NCI-H460 (cell line): ENCODE measurements around the gene PLCL1. TPM values are rescaled to one million over a fixed set of nuclear protein-coding genes. Genes with fewer than 3 reads are reported as not detected.

Source experiments
- DNase-seq: peaks from one replicate; pipeline ENCODE4 v3.0.0-alpha.2; 2016; ENCODE audit warnings: low read depth; ENCODE audit errors: extremely low read depth
- total RNA-seq: library from RNA; depleted of rRNA; stranded (reverse); fragments of >200 nt; shearing (Covaris generic); gene quantifications from 2 replicates; pipeline ENCODE4 v1.2.3, GENCODE V29; 2014

Gene PLCL1
- total RNA-seq, 1 experiment from 2014 or later: 0.02 TPM

- no peak for DNase-seq
These were observed 115.1 kb downstream of the PLCL1 start for GRCh38 chr2:197919487-197919886.

- DNase-seq: no peak
These were observed 115.7 kb downstream of the PLCL1 start for GRCh38 chr2:197920088-197920487.

GRCh38 chr2:197920592-197921201 lies 116.3 kb downstream of the PLCL1 start:
- no peak for DNase-seq

GRCh38 chr2:197924483-197924882 lies 120.1 kb downstream of the PLCL1 start:
- no peak for DNase-seq

- DNase-seq: no peak
These were observed 120.8 kb downstream of the PLCL1 start for GRCh38 chr2:197925204-197925603.

GRCh38 chr2:197925976-197926375 lies 121.6 kb downstream of the PLCL1 start:
- DNase-seq: no peak

GRCh38 chr2:197926673-197927072 lies 122.3 kb downstream of the PLCL1 start:
- DNase-seq: no peak

GRCh38 chr2:197927994-197928393 lies 123.6 kb downstream of the PLCL1 start:
- no peak for DNase-seq

GRCh38 chr2:197929008-197929885 lies 124.9 kb downstream of the PLCL1 start:
- DNase-seq: no peak

GRCh38 chr2:197929886-197930227 lies 125.5 kb downstream of the PLCL1 start:
- no peak for DNase-seq

GRCh38 chr2:197930570-197931278 lies 126.3 kb downstream of the PLCL1 start:
- no peak for DNase-seq

GRCh38 chr2:197931661-197932312 lies 127.4 kb downstream of the PLCL1 start:
- DNase-seq: no peak

GRCh38 chr2:197932374-197932773 lies 128.0 kb downstream of the PLCL1 start:
- no peak for DNase-seq

GRCh38 chr2:197934261-197934933 lies 130.0 kb downstream of the PLCL1 start:
- DNase-seq: no peak

- no peak for DNase-seq
These were observed 130.5 kb downstream of the PLCL1 start for GRCh38 chr2:197934934-197935289.

GRCh38 chr2:197937814-197938213 lies 133.4 kb downstream of the PLCL1 start:
- no peak for DNase-seq

- no peak for DNase-seq
These were observed 134.2 kb downstream of the PLCL1 start for GRCh38 chr2:197938555-197938954.

- no peak for DNase-seq
These were observed 135.4 kb downstream of the PLCL1 start for GRCh38 chr2:197939787-197940186.

- DNase-seq: no peak
These were observed 136.0 kb downstream of the PLCL1 start for GRCh38 chr2:197940382-197940781.

- no peak for DNase-seq
These were observed 137.3 kb downstream of the PLCL1 start for GRCh38 chr2:197941715-197942114.

GRCh38 chr2:197943731-197944130 lies 139.3 kb downstream of the PLCL1 start:
- no peak for DNase-seq
